ENCODE data around the gene S100A8. TPM values are rescaled to one million over a fixed set of nuclear protein-coding genes. Genes with fewer than 3 reads are reported as not detected.
"Not testable (repeated sequence)": the region's sequence is repeated elsewhere in the genome, so short reads cannot be mapped to it uniquely, and the experiment has no call there.

S100A8 gene
- total RNA-seq, 2 donors from 2014 or later, result 112 to 201 TPM

DNA sequence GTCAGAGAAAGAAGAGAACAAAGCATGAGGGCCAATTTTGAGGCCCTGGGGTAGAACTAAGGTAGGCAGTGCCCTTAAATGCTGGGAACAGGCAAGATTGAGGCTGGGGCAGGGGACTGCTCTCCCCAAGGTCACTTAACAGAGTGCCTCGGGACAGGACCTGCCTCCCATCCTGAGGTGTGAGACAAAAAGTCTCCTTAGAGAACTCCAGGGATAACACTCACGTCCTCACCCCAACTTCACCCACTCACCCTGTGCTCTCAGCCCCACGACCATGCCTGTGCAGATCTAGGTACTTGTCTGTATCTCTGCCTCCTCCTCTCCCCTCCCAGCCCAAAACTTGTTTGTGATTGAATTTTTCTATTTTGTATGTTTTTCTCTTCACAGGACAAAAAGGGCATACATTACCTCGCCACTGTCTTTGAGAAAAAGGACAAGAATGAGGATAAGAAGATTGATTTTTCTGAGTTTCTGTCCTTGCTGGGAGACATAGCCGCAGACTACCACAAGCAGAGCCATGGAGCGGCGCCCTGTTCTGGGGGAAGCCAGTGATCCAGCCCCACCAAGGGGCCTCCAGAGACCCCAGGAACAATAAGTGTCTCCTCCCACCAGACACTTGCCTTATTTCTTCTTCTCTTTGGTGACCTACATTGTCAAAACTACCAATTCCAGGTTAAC is 28.0 kb upstream of the S100A8 start:
- ATAC-seq; intact Hi-C loops (cut with DNase I); DNase-seq: not testable (repeated sequence)

DNA sequence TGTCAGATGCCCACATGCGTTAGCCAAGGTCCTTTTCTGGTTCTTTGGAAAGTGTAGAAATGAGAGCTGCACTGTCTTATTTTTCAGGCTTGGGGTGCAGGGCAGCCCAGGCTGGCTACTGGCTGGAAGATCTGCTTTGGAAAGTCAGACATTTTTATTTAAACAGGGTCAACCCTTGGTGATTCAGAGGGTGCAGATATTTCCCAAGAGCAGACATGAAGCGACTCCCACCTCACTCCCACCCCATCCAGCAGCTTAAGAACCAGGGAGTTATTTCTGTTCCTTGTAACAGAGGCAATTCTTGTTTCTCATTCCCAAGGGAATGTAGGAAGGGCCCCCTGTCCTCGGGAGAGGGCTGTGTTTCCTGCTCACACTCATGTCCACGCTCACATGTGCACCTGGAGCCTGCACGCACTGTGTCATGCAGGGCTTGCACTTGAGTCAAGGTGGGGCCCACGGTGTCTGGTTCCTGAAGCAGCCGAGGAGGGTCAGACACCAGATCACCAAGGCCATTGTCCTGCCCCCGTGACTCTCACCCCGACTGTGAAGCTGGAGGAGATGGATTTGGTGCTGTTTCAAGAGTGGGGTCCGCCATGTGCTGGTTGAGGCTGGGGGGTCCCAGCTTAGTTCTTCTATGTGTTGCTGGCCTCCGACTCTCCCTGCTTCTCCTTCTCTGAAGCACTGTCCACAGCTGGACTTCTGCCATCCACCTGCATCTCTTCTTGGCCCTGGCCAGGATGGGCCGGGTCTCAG is 26.4 kb upstream of the S100A8 start:
- DNase-seq (no peak), ATAC-seq (no peak)
- intact Hi-C loops (cut with DNase I), result no loop called here

DNA sequence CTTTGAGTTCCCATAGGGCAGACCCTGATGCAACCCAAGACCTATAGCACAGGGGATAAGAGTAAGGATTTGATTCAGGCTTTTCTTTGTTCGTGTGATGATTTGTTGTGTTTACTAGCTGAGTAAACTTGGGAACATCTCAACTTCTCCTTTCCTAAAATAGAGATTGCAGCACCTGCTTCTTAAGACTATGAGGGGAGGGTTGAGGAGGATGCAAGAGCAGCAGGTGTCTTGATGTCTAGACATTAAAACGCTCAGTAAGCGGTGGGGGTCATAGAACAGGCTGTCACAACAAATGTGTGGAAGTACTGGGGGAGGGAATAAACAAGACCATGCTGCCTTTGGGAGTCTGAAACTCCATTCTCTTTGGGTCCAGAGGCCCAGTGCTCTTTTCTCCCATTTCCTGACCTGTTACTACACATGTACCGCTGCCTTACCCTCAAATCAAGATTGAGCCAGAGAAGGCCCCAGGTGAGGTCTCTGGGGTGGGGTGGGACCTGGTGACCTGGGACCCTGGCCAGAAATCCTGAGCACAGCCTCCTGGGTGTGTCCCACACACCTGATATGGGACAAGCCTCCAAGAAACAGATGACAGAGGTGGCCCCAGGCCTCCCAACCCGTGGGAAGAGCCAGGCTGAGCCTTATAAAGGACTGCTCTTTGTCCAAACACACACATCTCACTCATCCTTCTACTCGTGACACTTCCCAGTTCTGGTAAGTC is 25.1 kb upstream of the S100A8 start, which contains the start of gene S100A7A:
TSS of gene S100A7A (plus strand) at position 671 of the 721 bp plus-strand sequence. CDS start 1,563 bp downstream, outside the sequence.
- ATAC-seq, result no peak
- intact Hi-C loops (cut with DNase I), result no loop called here
- no peak for DNase-seq

DNA sequence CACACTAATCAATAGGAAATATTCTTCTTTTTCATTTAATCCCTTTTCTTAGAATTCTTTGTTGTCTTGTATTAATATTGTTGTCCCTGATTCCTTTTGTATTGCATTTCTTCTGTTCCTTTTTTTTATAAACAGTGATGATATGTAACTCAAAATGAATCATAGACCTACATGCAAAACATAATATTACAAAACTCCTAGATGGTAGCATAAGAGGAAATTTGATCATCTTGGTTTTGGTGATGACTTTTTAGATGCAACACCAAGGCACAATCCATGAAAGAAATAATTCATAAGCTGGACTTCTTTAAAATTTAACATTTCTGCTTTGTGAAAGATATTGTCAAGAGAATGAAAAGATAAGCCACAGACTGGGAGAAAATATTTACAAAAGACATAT is 23.1 kb upstream of the S100A8 start:
- ATAC-seq; intact Hi-C loops (cut with DNase I); DNase-seq: not testable (repeated sequence)

DNA sequence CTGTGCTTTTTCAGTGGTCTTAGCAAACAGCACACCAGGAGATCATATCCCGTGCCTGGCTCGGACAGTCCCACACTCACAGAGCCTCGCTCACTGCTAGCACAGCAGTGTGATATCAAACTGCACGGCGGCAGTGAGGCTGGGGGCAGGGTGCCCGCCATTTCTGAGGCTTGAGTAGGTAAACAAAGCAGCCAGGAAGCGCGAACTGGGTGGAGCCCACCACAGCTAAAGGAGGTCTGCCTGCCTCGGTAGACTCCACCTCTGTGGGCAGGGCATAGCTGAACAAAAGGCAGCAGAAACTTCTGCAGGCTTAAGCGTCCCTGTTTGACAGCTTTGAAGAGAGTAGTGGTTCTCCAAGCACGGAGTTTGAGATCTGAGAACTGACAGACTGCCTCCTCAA is 16.4 kb upstream of the S100A8 start:
- intact Hi-C loops (cut with DNase I); DNase-seq; ATAC-seq: not testable (repeated sequence)

DNA sequence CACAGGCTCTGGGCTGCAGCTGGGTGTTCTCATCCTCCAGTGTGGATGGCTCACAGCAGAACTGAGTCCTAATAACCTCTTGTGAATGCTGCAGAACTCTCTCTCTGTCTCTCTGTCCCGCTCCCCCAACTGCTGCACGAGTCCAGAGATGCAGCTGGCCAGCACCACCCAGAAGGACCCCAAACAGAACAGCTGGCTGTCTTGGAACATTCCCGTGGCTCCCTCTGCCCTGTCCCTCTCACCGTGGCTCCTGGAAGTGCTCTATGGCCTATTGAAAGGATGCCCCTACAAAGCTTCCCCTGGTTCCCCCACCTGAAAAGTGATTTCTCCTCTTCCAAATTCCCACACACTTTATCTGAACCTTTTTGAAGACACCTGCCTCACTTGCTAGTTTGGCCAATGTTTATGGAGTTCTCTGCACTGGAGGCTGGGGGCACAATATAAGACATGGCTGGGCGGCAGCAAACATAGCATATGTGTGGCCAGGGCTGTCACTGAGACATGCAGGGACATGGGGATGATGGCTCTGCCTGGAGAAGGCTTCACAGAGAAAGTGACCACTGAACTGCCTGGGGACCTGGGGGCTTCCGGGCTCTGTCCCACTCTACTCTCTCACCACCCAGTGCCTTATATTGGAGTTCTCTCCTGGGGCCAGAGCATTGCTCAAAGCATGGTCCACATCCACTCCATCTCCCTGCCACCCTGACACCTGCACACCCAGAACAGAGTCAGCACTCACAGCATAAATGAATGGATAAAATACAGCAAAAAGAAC is 15.1 kb upstream of the S100A8 start:
- DNase-seq; ATAC-seq; intact Hi-C loops (cut with DNase I): not testable (repeated sequence)

DNA sequence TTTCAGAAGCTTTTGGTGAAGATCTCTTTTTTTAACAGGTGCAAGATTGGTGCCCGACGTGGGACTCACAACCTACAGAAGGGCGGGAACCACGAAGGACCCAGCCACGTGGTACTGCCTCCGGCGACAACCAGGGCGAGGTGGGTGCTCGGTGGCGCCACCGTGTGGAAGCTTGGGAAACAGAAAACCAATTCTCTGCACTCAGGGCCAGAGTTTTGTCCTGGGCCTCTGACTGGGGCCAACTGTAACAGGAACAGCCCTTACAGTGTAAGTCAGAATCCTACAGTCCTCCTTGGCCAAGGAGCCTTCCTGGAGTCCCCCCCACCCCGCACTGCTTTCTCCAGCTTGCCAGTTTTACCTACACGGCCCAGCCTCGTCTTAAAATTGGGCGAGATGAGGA is 13.9 kb upstream of the S100A8 start:
- DNase-seq (peak; percentile 39), ATAC-seq (no peak)
- intact Hi-C loops (cut with DNase I), result no loop called here

DNA sequence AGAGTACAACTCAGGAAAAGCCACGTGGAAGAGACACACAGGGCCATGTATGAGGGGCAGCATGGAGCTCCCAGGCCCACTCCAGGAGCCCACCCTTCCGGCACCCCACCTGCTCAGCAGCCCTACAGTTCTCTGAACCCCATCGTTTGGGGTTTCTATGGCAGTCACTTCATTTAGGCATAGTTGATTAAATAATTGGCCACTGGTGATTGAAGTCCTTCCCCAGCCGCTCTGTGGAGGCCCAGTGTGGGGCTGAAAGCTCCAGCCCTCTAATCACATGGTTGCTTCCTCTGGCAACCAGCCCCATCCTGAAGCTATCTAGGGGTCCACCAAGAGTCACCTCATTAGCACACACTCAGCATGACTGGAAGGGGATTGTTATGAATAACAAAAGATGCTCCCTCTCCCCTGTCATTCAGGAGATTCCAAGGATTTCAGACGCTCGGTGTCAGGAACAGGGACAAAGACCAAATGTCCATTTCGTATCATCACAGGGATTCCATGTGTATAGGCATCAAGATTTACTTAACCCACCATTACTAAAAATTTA is 13.3 kb upstream of the S100A8 start:
- intact Hi-C loops (cut with DNase I), result no loop called here
- DNase-seq, result no peak
- ATAC-seq, result no peak

DNA sequence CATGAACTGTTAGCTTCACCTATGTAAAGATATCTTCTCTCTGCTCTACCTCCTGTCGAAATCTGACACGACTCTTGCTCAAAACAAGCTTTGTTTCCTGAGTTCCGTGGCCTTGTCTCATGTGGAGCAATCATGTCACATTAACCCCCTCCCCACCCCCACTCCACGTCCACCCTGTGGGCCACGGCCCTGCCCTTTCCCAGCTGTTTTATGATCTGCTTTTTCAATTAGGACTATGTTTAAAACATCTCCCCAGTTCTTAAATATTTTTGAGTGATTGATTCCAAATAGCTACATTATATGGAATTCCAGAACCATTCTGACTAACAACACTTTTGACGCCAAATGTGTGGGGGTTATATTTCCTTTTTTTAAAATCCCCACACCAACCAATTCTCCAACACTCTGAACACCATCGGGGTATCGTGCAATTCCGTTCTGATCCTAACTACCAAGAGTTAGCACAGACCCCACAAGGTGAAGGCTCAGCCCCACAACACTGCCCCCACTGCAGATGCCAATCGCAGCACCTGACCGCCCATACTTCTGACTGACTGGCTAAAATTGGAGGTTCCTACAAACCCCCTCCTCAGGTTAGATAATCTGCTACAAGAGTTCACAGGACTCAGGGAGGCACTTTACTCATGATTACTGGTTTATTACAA is 12.7 kb upstream of the S100A8 start:
- ATAC-seq (no peak), DNase-seq (no peak)
- intact Hi-C loops (cut with DNase I), result no loop called here

DNA sequence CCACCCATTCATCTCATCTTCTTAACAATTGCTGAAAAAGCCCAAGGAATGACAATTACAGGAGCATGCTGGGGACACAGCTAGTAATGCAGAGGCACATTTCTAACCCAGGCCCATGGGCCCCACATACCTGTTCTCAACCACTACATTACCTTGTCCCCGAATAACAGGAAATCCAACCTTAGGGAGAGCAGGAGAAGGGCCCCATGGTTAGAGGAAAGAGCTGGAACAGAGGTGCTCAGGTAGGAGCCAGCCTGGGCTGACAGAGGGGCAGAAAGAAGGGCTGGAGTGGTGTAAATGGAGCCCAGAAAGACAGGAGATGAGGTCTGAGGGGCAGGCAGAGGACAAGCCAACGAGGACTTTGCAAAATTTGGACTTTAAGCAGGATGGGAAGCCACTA is 11.4 kb upstream of the S100A8 start:
- intact Hi-C loops (cut with DNase I), result no loop called here
- DNase-seq, result no peak
- no peak for ATAC-seq

DNA sequence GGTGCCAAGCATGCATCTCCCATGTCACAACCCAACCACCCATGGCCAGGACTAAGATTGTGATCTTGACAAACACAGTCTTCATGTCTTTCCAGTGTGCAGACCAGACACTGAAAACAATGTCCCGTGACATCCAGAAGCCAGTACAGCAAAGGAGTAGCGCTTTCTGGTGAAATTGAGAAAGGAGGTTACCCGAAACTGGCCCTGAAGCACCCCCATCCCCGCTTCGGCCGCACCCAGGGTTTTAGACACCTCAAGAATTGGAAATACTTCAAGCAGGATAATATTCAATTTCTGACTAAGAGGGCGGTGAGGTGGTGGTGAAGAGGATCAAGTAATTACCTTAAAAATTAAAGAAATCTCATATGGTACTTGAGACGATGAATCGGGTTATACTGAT is 10.6 kb upstream of the S100A8 start:
- intact Hi-C loops (cut with DNase I), result no loop called here
- ATAC-seq (no peak), DNase-seq (no peak)

DNA sequence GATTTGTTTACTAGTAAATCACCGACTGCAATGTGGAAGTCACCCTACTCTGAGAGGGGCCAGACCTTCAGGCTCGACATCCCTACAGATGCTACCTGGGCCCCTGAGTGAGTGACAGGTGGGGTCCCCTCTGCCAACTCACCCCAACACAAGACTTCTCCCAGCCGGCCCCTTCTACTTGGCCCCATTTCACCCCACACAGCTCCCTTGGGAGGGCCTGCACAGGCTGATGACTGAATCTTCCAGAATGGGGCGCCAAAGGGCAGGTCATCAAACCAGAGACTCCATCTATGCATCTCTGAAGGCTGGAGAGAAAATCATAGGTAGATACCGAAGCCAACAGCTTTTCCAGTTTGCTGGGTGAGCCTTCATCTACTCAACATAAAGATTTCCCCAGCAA is 9.4 kb upstream of the S100A8 start:
- no peak for DNase-seq
- intact Hi-C loops (cut with DNase I), result no loop called here
- no peak for ATAC-seq

DNA sequence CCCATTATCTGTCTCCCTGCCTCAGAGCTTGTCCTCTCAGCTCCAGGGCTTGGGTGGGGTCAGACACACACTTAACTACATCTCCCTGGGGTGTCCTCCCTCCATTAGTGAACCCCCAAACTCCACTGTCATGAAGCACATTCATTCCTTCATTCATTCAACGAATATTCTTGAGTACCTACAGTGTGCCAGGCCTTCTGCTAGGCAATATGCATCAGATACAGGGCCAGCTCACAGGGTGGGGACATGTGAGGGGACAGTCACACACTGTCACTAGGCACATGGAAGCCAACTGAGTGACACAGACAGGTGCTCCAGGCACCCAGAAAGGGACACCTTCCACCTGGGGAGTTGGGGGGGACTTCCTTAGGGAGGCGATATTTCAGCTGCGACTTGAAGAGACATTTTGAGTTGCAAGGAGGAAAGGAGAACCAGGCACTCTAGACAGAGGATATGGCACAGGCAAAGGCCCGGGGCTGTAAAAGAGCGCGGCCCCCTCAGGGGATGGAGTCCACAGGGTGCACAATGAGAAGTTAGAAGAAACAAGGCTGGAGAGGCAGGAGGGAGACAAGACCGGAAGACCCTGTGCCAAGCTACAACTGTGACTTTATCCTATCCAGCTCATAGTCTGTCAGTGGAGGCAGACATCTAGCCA is 8.7 kb upstream of the S100A8 start:
- ATAC-seq, result no peak
- intact Hi-C loops (cut with DNase I), result no loop called here
- DNase-seq, result no peak

DNA sequence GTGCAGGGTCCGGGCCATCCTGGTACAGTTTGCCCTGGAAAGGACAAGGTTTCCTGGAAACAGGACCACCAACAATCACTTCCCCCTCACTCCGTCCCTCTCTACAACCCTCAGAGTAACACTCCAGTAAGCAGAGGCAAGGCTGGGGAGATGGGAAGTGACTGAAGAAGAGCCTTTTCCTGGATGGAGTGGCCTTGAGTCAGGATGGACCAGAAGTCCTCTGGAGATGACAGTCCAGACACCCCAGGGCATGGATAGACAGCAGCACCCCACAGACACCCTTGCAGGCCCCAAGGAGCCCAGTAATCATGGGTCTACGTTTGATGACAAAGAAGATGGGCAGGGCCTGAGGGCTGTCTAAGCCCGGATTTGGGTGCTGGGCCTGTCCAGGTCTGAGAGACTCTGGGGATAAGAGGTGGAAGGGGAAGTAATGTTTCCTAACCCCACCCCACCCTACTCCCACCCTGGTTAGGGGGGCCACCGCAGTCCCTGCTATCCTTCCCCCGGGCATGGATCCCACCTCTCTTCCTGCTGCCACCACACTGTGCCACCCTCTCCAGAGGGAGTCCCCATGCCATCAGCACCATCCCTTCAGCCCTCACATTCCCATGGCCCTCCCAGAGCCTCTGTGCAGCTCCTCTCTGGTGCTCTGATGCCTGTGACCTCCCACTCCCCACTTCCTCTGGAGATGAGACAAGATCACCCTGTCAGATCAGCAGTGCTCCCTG is 7.2 kb upstream of the S100A8 start:
- intact Hi-C loops (cut with DNase I), result no loop called here
- DNase-seq (no peak), ATAC-seq (no peak)

DNA sequence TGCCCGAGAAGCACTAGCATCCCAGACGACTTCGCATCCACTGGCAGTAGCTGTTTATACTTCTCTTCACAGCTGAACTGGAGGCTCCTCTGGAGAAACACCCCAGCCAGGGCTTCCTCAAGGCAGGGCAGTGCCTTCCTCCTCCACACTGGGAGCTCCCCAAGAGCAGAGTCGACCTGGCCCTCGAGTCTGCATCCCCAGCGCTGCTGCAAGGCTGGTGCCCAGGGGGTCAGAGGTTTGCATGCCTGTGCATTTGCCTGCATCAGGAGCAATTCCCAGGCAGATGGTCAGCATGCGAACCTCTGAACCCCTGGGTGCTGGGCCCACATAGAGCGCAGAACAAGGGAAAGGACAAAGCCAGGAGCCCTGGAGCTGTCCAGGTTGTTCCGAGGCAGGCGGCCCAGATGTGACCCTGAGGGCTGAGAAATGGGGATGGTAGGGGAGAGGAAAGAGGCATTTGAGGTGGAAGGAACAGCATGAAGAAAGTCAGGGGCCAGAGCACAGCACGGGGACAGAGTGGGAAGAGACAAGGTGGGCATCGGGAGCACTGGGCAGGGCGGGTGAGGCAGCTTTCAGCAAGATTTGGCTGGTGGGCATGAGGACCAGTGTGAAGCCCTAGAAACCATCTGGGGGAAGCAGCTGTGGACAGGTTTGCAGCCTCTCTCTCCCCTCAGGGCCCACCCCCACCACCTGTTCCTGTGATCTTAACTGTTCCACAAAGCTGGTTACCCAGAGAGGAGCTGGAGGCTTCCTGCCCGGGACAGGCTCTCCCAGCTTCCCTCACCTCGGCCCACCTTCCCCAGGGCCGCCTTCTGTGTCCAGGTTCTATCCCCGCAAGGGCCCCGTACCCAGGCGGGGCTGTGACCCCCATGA is 6.4 kb upstream of the S100A8 start:
- ATAC-seq (no peak), DNase-seq (no peak)

DNA sequence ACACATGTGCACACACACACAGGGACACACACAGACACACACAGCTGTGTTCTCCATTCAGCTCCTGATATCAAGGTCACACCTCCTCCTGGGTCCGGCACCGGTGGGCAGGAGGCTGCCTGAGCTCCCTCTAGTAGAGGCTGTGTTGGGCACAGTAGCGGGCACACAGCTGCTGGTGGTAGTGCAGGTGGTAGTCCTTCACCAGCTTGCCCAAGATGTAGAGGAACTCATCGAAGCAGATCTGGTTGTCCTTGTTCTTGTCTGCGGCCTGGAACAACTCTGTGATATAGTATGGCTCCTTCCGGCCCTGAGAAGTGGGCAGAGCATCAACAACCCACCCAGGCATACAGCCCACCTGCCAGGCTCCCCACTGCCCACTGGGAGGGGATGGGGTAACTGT is 5.6 kb upstream of the S100A8 start:
- ATAC-seq (no peak), DNase-seq (no peak)
- intact Hi-C loops (cut with DNase I), result no loop called here

More for the DNA sequence above, 6.4 kb upstream of the S100A8 start:
- intact Hi-C loops (cut with DNase I), result no loop called here

Measured in left cardiac atrium (tissue), 4 donors.